ENCODE measurements around the gene PMEPA1.

- TF ChIP-seq EZH2phosphoT487 (IDR thresholded peaks at IDR 0.05; ENCODE audit: borderline replicate concordance, low read depth, low read length) (no peak), CTCF (conservative IDR thresholded peaks at IDR 0.05; ENCODE audit: low read length) (no peak)
These were observed 1.7 kb downstream of the PMEPA1 start for GRCh38 chr20:57707849-57708693.

All from OCI-LY7 (cell line).